Measurements from ENCODE around the gene UCHL3.

UCHL3 gene

DNA sequence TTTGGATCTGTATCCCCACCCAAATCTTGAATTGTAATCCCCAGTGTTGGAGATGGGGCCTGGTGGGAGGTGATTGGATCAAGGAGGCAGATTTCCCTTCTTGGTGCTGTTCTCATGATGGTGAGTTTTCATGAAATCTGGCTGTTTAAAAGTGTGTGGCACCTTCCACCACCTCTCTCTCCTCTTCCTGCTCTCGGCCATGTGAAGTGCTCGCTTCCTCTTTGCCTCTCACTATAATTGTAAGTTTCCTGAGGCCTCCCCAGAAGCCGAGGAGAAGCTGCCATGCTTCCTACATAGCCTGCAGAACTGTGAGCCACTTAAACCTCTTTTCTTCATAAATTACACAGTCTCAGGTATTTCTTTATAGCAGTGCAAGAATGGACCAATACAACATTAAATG, 27.6 kb upstream of the UCHL3 start:
- H3K27me3 Mint-ChIP-seq (ENCODE audit: low read depth), result no peaks in the 10 kb centered on the region
- no peaks in the 10 kb centered on the region for H3K4me1 Mint-ChIP-seq
- H3K27ac Mint-ChIP-seq, result no peak overlapping the region
- peaks cover 14% of the 10 kb centered on the region for H3K9me3 Mint-ChIP-seq
- no peak overlapping the region for H3K4me3 Mint-ChIP-seq
- TF ChIP-seq CTCF (IDR thresholded peaks at IDR 0.05; ENCODE audit: unreplicated experiment in 3 of 3), result no peak
- H3K36me3 Mint-ChIP-seq (ENCODE audit: low read depth), result peaks cover 14% of the 10 kb centered on the region

DNA sequence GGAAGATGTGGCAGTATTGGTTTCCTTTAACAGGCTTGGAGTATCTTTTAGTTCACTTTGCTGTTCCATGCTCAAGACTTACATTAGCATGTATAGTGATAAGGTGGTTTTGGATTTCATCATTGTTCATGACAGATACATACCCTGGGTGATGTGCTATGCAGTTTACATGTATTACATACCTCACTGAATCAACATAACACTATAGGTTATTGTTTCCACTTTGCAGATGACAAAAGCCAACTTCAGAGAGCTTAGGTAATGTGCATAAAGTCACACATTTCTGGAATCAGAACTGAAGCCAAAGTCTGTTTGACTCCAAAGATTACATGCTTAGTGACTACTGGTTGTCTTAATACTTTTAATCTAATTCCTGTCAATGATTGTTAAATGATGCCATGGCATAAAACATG, 19.0 kb upstream of the UCHL3 start:
- H3K4me3 Mint-ChIP-seq, result no peak overlapping the region
- no peak overlapping the region for H3K27ac Mint-ChIP-seq
- TF ChIP-seq CTCF (IDR thresholded peaks at IDR 0.05; ENCODE audit: unreplicated experiment in 3 of 3), result no peak
- H3K4me1 Mint-ChIP-seq, result peaks cover 9% of the 10 kb centered on the region
- H3K9me3 Mint-ChIP-seq, result no peaks in the 10 kb centered on the region
- peaks cover 56% of the 10 kb centered on the region for H3K36me3 Mint-ChIP-seq (ENCODE audit: low read depth)
- no peaks in the 10 kb centered on the region for H3K27me3 Mint-ChIP-seq (ENCODE audit: low read depth)

GRCh38 chr13:75533861-75534260, 15.7 kb upstream of the UCHL3 start:
- peaks cover 23% of the 10 kb centered on the region for H3K4me1 Mint-ChIP-seq
- no peak overlapping the region for H3K4me3 Mint-ChIP-seq
- no peaks in the 10 kb centered on the region for H3K27me3 Mint-ChIP-seq (ENCODE audit: low read depth)
- peaks cover 35% of the 10 kb centered on the region for H3K36me3 Mint-ChIP-seq (ENCODE audit: low read depth)
- H3K27ac Mint-ChIP-seq, result no peak overlapping the region
- H3K9me3 Mint-ChIP-seq, result no peaks in the 10 kb centered on the region
- TF ChIP-seq CTCF (IDR thresholded peaks at IDR 0.05; ENCODE audit: unreplicated experiment in 3 of 3), result no peak

- peak in 2 of 3 experiments; percentile 17 to 29 for TF ChIP-seq CTCF (IDR thresholded peaks at IDR 0.05; ENCODE audit: unreplicated experiment in 3 of 3)
- Mint-ChIP-seq H3K9me3 (no peaks in the 10 kb centered on the region), H3K36me3 (ENCODE audit: low read depth) (peaks cover 21% of the 10 kb centered on the region), H3K4me1 (peaks cover 23% of the 10 kb centered on the region), H3K27me3 (ENCODE audit: low read depth) (no peaks in the 10 kb centered on the region), H3K4me3 (peak within 1 kb of the TSS; percentile 97 to 100 (median 98)), H3K27ac (peak within 1 kb of the TSS; percentile 97 to 99 (median 98))
These were observed 11.9 kb upstream of the UCHL3 start, which contains the start of gene COMMD6 for GRCh38 chr13:75537401-75538365. COMMD6 (minus strand) TSS chr13:75537841; CDS start chr13:75537805, 36 bp downstream.

DNA sequence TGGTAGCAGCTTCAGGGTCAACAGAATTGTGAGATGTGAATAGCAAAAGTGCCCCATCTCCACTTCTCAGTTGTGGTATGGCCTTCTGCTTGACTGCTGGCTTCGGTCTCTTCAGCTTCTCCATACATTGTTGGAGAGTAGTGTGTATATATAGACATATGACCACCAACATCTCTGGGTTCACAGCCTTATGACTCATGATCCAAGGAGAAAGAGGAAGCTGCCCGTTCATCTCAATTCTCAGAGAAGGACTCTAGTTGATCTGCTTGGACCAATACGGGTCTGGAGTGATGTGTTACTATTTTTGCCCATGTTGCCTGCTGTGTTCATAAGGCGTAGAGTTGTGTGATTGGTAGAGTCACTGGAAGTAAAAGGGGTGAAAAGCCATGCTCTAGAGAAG, 8.3 kb upstream of the UCHL3 start:
- H3K27me3 Mint-ChIP-seq (ENCODE audit: low read depth), result no peaks in the 10 kb centered on the region
- H3K36me3 Mint-ChIP-seq (ENCODE audit: low read depth), result no peaks in the 10 kb centered on the region
- H3K9me3 Mint-ChIP-seq, result no peaks in the 10 kb centered on the region
- H3K4me1 Mint-ChIP-seq, result peaks cover 11% of the 10 kb centered on the region
- no peak for TF ChIP-seq CTCF (IDR thresholded peaks at IDR 0.05; ENCODE audit: unreplicated experiment in 3 of 3)
- no peak overlapping the region for H3K4me3 Mint-ChIP-seq
- no peak overlapping the region for H3K27ac Mint-ChIP-seq

Data from nephron (organoid).